A549 (cell line): Measurements from ENCODE around the gene OBP2A. TPM values are rescaled to one million over a fixed set of nuclear protein-coding genes. Genes with fewer than 3 reads are reported as not detected.

Experiments used
- ATAC-seq, 2 experiments: fragments of 200-7000 bp in 1 of 2; fragments of >200 bp in 1 of 2; cut with Nextera tagmentation in 1 of 2; cut with Tn5 transposase in 1 of 2; 3 replicates each; pipeline versions ENCODE4 v1.8.0 to v1.9.1; 2018 to 2020; ENCODE audit warnings: mild to moderate bottlenecking in 1 of 2, moderate library complexity in 1 of 2
- CTCF ChIA-PET: fragments of 300-600 bp; sonication (Branson Sonifier 250); formaldehyde crosslinking; extraction: SDS; loops from one replicate; lab custom pipeline; 2021; ENCODE audit warnings: antibody characterized with exemption, inconsistent platforms; lab: Yijun Ruan, JAX
- POLR2A ChIA-PET: fragments of 350-600 bp; formaldehyde crosslinking; extraction: SDS; loops from one replicate; lab custom pipeline; 2021; ENCODE audit warnings: antibody characterized with exemption, inconsistent platforms; lab: Yijun Ruan, JAX
- DNase-seq, 2 experiments: peaks; one replicate each; pipeline versions ENCODE4 v3.0.0 to v3.0.0-alpha.2; 2011 to 2016; ENCODE audit warnings: low read depth in 1 of 2, low spot score in 1 of 2
- FAIRE-seq: peaks from 2 replicates; lab custom pipeline; 2011; peaks lifted over from hg19 to GRCh38; lab: Jason Lieb, UNC
- H3K27ac ChIP-seq, 2 experiments: fragments of >200 bp; sonication (Bioruptor Twin); formaldehyde crosslinking; 3 replicates each; pipeline ENCODE4 v1.5.1; 2016 to 2017
- H3K4me1 ChIP-seq: fragments of >200 bp; sonication (Bioruptor Twin); formaldehyde crosslinking; 3 replicates; pipeline ENCODE4 v1.6.1; 2016
- H3K4me2 ChIP-seq: fragments of >200 bp; sonication (Bioruptor Twin); formaldehyde crosslinking; 3 replicates; pipeline ENCODE4 v1.6.1; 2016
- H3K4me3 ChIP-seq: fragments of >200 bp; sonication (Bioruptor Twin); formaldehyde crosslinking; 3 replicates; pipeline ENCODE4 v1.5.1; 2016
- H3K9me3 ChIP-seq: fragments of >200 bp; sonication (Bioruptor Twin); formaldehyde crosslinking; 3 replicates; pipeline ENCODE4 v1.6.1; 2016
- BCL3 ChIP-seq: fragments of >200 bp; sonication (Bioruptor Twin); formaldehyde crosslinking; IDR thresholded peaks from 3 replicates; pipeline ENCODE4 v1.6.1; 2016
- CBX2 ChIP-seq: fragments of 200-600 bp; sonication (generic); IDR thresholded peaks from 2 replicates; pipeline ENCODE4 v1.6.1; 2016; ENCODE audit warnings: low read depth, mild to moderate bottlenecking, borderline replicate concordance
- CEBPB ChIP-seq, 2 experiments: fragments of >200 bp in 1 of 2; sonication (Bioruptor Twin) in 1 of 2; formaldehyde crosslinking in 1 of 2; IDR thresholded peaks; 2 replicates each; pipeline ENCODE4 v1.6.1; 2012 to 2016
- CHD4 ChIP-seq: fragments of 200-600 bp; sonication (generic); IDR thresholded peaks from 2 replicates; pipeline ENCODE4 v1.6.1; 2016; ENCODE audit warnings: antibody characterized with exemption, mild to moderate bottlenecking, borderline replicate concordance
- EHMT2 ChIP-seq: fragments of 200-600 bp; sonication (generic); IDR thresholded peaks from 2 replicates; pipeline ENCODE4 v1.6.1; 2016; ENCODE audit warnings: antibody characterized with exemption, low read depth, mild to moderate bottlenecking, moderate library complexity
- EP300 ChIP-seq, 2 experiments: fragments of >200 bp; sonication (Bioruptor Twin); formaldehyde crosslinking; IDR thresholded peaks; 2 replicates in 1 of 2; 3 replicates in 1 of 2; pipeline ENCODE4 v1.6.1; 2016 to 2017
- FOXS1 ChIP-seq: fragments of 250-450 bp; sonication (Bioruptor Pico); IDR thresholded peaks from 2 replicates; pipeline ENCODE4 v1.5.0; 2020; ENCODE audit warnings: mild to moderate bottlenecking, moderate library complexity
- GATA3 ChIP-seq: IDR thresholded peaks from 2 replicates; pipeline ENCODE4 v1.6.1; 2012; ENCODE audit warnings: borderline replicate concordance
- HOXB13 ChIP-seq: fragments of 250-450 bp; sonication (Bioruptor Pico); IDR thresholded peaks from 2 replicates; pipeline ENCODE4 v1.5.0; 2020; ENCODE audit warnings: low read depth, mild to moderate bottlenecking, moderate library complexity
- JUN ChIP-seq, 2 experiments: fragments of >200 bp; sonication (Bioruptor Twin); formaldehyde crosslinking; IDR thresholded peaks; 2 replicates in 1 of 2; 3 replicates in 1 of 2; pipeline ENCODE4 v1.6.1; 2016 to 2017
- JUNB ChIP-seq: fragments of >200 bp; sonication (Bioruptor Twin); formaldehyde crosslinking; IDR thresholded peaks from 2 replicates; pipeline ENCODE4 v1.6.1; 2016
- KDM5A ChIP-seq: fragments of 200-600 bp; sonication (generic); IDR thresholded peaks from 2 replicates; pipeline ENCODE4 v1.6.1; 2016; ENCODE audit warnings: antibody characterized with exemption, mild to moderate bottlenecking
- MAX ChIP-seq: IDR thresholded peaks from 2 replicates; pipeline ENCODE4 v1.6.1; 2012
- MYC ChIP-seq: IDR thresholded peaks from 2 replicates; pipeline ENCODE4 v1.6.1; 2012; ENCODE audit warnings: mild to moderate bottlenecking, inconsistent platforms, low read length, improper control_type of control experiment, borderline replicate concordance
- NPAS2 ChIP-seq: fragments of 250-450 bp; sonication (Bioruptor Pico); IDR thresholded peaks from 2 replicates; pipeline ENCODE4 v1.8.0; 2022; ENCODE audit warnings: mild to moderate bottlenecking, moderate library complexity, borderline replicate concordance
- NR3C1 ChIP-seq: fragments of >200 bp; sonication (Bioruptor Twin); formaldehyde crosslinking; IDR thresholded peaks from 3 replicates; pipeline ENCODE4 v1.6.1; 2017
- POLR2A ChIP-seq: IDR thresholded peaks from 2 replicates; pipeline ENCODE4 v1.6.1; 2012; ENCODE audit warnings: mild to moderate bottlenecking, low read length
- RAD21 ChIP-seq, 2 experiments: fragments of >200 bp in 1 of 2; sonication (Bioruptor Twin) in 1 of 2; formaldehyde crosslinking in 1 of 2; IDR thresholded peaks in 1 of 2; conservative IDR thresholded peaks in 1 of 2; 2 replicates in 1 of 2; 3 replicates in 1 of 2; pipeline ENCODE4 v1.6.1; 2012 to 2018; ENCODE audit warnings: inconsistent platforms in 1 of 2
- RARB ChIP-seq: fragments of 250-450 bp; sonication (Bioruptor Pico); IDR thresholded peaks from 2 replicates; pipeline ENCODE4 v1.8.0; 2021; ENCODE audit warnings: mild to moderate bottlenecking, moderate library complexity
- RCOR1 ChIP-seq: fragments of 150-350 bp; IDR thresholded peaks from 2 replicates; pipeline ENCODE4 v1.6.1; 2014; ENCODE audit warnings: antibody characterized with exemption, low read length, low read depth
- REST ChIP-seq: fragments of 200-600 bp; sonication (generic); IDR thresholded peaks from 2 replicates; pipeline ENCODE4 v1.6.1; 2016; ENCODE audit warnings: antibody characterized with exemption, mild to moderate bottlenecking, moderate library complexity
- SMC3 ChIP-seq: fragments of >200 bp; sonication (Bioruptor Twin); formaldehyde crosslinking; IDR thresholded peaks from 3 replicates; pipeline ENCODE4 v1.6.1; 2018; ENCODE audit warnings: inconsistent platforms
- SREBF2 ChIP-seq: fragments of 450-650 bp; IDR thresholded peaks from 2 replicates; pipeline ENCODE4 v1.6.1; 2014; ENCODE audit warnings: mild to moderate bottlenecking, moderate library complexity
- TP53 ChIP-seq: fragments of 250-450 bp; sonication (Bioruptor Pico); IDR thresholded peaks from 2 replicates; pipeline ENCODE4 v1.5.0; 2021; ENCODE audit warnings: mild to moderate bottlenecking, moderate library complexity
- ZFP36 ChIP-seq: fragments of 450-650 bp; IDR thresholded peaks from 2 replicates; pipeline ENCODE4 v1.6.1; 2014; ENCODE audit warnings: borderline replicate concordance; ENCODE audit not compliant: partially characterized antibody
- ZSCAN20 ChIP-seq: fragments of 250-450 bp; sonication (Bioruptor Pico); IDR thresholded peaks from 2 replicates; pipeline ENCODE4 v1.8.0; 2022; ENCODE audit warnings: mild to moderate bottlenecking, moderate library complexity
- WGBS: methylation state at CpG from one replicate; pipeline ENCODE4 v1.1.6; 2017; ENCODE audit errors: missing lambda C conversion rate; 5-methylcytosine and 5-hydroxymethylcytosine counted together
- polyA plus RNA-seq, 4 experiments: library from polyadenylated mRNA; depleted of rRNA in 3 of 4; stranded (reverse); fragments of >200 nt; fragmentation: RNase III in 1 of 4; extraction: RNeasy Plus Mini Kit Qiagen cat#74134 plus additional on column Dnase treatment in 1 of 4; gene quantifications; 2 replicates in 3 of 4; 3 replicates in 1 of 4; pipeline ENCODE4 v1.2.3, GENCODE V29; 2011 to 2017
- TF ChIP-seq, protein P1 (sequence below): fragments of 150-350 bp; IDR thresholded peaks from 2 replicates; pipeline ENCODE4 v1.6.1; 2014; ENCODE audit warnings: low read depth, mild to moderate bottlenecking, low read length
- TF ChIP-seq, protein P2 (sequence below): fragments of 250-450 bp; sonication (Bioruptor Pico); IDR thresholded peaks from 2 replicates; pipeline ENCODE4 v1.5.0; 2020; ENCODE audit warnings: low read depth, mild to moderate bottlenecking, moderate library complexity

OBP2A gene
- polyA plus RNA-seq, 2 of the 4 experiments (the other 2 are of a cell fraction): not detected

- no peak for TF ChIP-seq BCL3
Observed at GRCh38 chr9:135584934-135585333, 39.0 kb downstream of the OBP2A start (continued).

DNA sequence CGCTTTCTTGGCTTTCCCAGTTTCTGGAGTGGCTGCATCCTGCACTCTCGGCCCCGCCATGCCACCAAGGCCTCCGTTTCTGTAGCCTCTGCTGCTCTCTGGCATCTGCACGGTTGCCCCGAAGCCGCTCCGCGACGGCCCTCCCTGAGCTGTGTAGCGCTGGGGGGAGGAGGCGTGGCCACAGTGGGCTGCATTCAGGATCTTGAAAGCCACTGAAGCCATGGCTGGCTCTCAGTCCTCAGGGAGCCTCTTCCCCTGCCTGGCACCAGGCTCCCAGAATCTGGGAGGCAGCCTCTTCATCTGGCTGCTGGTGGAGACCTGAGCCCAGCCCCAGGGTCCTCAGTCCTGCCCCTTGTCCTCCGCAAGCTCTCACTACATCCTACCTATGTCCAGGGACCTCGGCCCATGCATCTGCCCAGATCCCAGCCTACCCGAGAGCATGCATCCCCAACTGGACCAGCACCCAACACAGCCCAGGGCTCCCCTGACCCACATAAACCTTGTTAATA is 40.7 kb downstream of the OBP2A start:
- H3K27ac ChIP-seq: no peak overlapping the region
- no peak for DNase-seq
- H3K9me3 ChIP-seq: no peaks in the 10 kb centered on the region
- no peak for ATAC-seq
- POLR2A ChIA-PET: no interaction called here
- WGBS: 65% methylated on average over 15 of the region's 15 CpGs
- H3K4me1 ChIP-seq: no peaks in the 10 kb centered on the region
- H3K4me3 ChIP-seq: no peak overlapping the region
- FAIRE-seq: no peak
- CTCF ChIA-PET: no interaction called here
- TF ChIP-seq CHD4 (no peak), HOXB13 (CRISPR knock-in tag) (no peak), ZSCAN20 (CRISPR knock-in tag) (no peak), POLR2A (no peak), FOXS1 (CRISPR knock-in tag) (no peak), MYC (no peak), EHMT2 (no peak), SMC3 (no peak), CBX2 (no peak), KDM5A (no peak), RCOR1 (no peak), MAX (no peak), JUNB (no peak), GATA3 (no peak), NPAS2 (CRISPR knock-in tag) (no peak)
- TF ChIP-seq, protein P1, sequence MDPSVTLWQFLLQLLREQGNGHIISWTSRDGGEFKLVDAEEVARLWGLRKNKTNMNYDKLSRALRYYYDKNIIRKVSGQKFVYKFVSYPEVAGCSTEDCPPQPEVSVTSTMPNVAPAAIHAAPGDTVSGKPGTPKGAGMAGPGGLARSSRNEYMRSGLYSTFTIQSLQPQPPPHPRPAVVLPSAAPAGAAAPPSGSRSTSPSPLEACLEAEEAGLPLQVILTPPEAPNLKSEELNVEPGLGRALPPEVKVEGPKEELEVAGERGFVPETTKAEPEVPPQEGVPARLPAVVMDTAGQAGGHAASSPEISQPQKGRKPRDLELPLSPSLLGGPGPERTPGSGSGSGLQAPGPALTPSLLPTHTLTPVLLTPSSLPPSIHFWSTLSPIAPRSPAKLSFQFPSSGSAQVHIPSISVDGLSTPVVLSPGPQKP: no peak
- no peak overlapping the region for H3K4me2 ChIP-seq

- H3K27ac ChIP-seq: no peak overlapping the region
- ChIA-PET POLR2A (no interaction called here), CTCF (no interaction called here)
- DNase-seq: no peak
- no peak overlapping the region for H3K4me3 ChIP-seq
- no peak for FAIRE-seq
- H3K4me2 ChIP-seq: no peak overlapping the region
- no CpG with 5 or more reads among the region's 7 CpGs for whole genome bisulfite sequencing
- no peak for ATAC-seq
- H3K9me3 ChIP-seq: no peaks in the 10 kb centered on the region
- H3K4me1 ChIP-seq: no peaks in the 10 kb centered on the region
- TF ChIP-seq JUN (IDR thresholded peaks at IDR 0.05): no peak
Observed at GRCh38 chr9:135587658-135588057, 41.7 kb downstream of the OBP2A start.

- no peak for ATAC-seq
- Histone ChIP-seq H3K27ac (no peak overlapping the region), H3K4me1 (no peaks in the 10 kb centered on the region), H3K4me2 (no peak overlapping the region), H3K4me3 (no peak overlapping the region)
- DNase-seq: no peak
- CTCF ChIA-PET: interaction anchor here (0.9 to 1.0 kb wide), 2 partner anchors 14 to 15 kb away, joined by 3 to 4 read pairs; no protein-coding TSS in a partner anchor
- TF ChIP-seq RCOR1: no peak
- no peak for TF ChIP-seq NPAS2 (CRISPR knock-in tag)
- no peak for TF ChIP-seq SREBF2
- no peak for TF ChIP-seq CEBPB (IDR thresholded peaks at IDR 0.05)
- no peak for TF ChIP-seq ZFP36
- TF ChIP-seq, protein P2, sequence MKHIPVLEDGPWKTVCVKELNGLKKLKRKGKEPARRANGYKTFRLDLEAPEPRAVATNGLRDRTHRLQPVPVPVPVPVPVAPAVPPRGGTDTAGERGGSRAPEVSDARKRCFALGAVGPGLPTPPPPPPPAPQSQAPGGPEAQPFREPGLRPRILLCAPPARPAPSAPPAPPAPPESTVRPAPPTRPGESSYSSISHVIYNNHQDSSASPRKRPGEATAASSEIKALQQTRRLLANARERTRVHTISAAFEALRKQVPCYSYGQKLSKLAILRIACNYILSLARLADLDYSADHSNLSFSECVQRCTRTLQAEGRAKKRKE (CRISPR knock-in tag): no peak
- no peak for TF ChIP-seq NR3C1
- no peak for TF ChIP-seq RARB (CRISPR knock-in tag)
- TF ChIP-seq REST: no peak
- TF ChIP-seq TP53 (CRISPR knock-in tag): no peak
- TF ChIP-seq EP300 (IDR thresholded peaks at IDR 0.05): no peak
- TF ChIP-seq RAD21 (conservative IDR thresholded peaks at IDR 0.05 in 1 of 2, IDR thresholded peaks at IDR 0.05 in 1 of 2): no peak
- TF ChIP-seq, all 56 proteins: peak for 0
- no peaks in the 10 kb centered on the region for H3K9me3 ChIP-seq
- POLR2A ChIA-PET: no interaction called here
- WGBS: 80% methylated on average over 5 of the region's 9 CpGs
- no peak for FAIRE-seq
Observed at GRCh38 chr9:135588371-135588770, 42.4 kb downstream of the OBP2A start.
